Measurements from ENCODE around the gene NCMAP.

NCMAP gene

GRCh38 chr1:24596401-24596880, 40.6 kb downstream of the NCMAP start:
- H4K20me1 ChIP-seq (ENCODE audit: insufficient read depth, low read length) = no peaks in the 10 kb centered on the region
- no peaks in the 10 kb centered on the region for H3K9me2 ChIP-seq (replicated peaks; ENCODE audit: insufficient read depth, low read length)
- no peaks in the 10 kb centered on the region for H3K4me1 ChIP-seq (ENCODE audit: low read length)
- no peak for TF ChIP-seq EZH2phosphoT487 (IDR thresholded peaks at IDR 0.05; ENCODE audit: low read length)
- H3K27me3 ChIP-seq (replicated peaks; ENCODE audit: insufficient read depth, low read length) = no peaks in the 10 kb centered on the region
- H3K79me2 ChIP-seq (ENCODE audit: low read length) = no peaks in the 10 kb centered on the region
- no peak overlapping the region for H3K4me3 ChIP-seq (ENCODE audit: low read length)
- H3K9ac ChIP-seq (ENCODE audit: low read length) = no peak overlapping the region
- H3K36me3 ChIP-seq (replicated peaks; ENCODE audit: insufficient read depth, low read length) = no peaks in the 10 kb centered on the region
- H3K27ac ChIP-seq (ENCODE audit: low read length) = no peak overlapping the region
- H3K9me3 ChIP-seq (replicated peaks; ENCODE audit: insufficient read depth, low read length) = no peaks in the 10 kb centered on the region
- no peaks in the 10 kb centered on the region for H3F3A ChIP-seq (ENCODE audit: insufficient read depth, low read length)
- no peak overlapping the region for H2AFZ ChIP-seq (ENCODE audit: low read length)
- H3K4me2 ChIP-seq (ENCODE audit: low read depth, low read length) = no peak overlapping the region
- no peak for DNase-seq

GRCh38 chr1:24599265-24599664, 43.4 kb downstream of the NCMAP start:
- Histone ChIP-seq H3K9ac (ENCODE audit: low read length) (no peak overlapping the region), H3K4me2 (ENCODE audit: low read depth, low read length) (no peak overlapping the region), H3K4me3 (ENCODE audit: low read length) (no peak overlapping the region), H3K79me2 (ENCODE audit: low read length) (no peaks in the 10 kb centered on the region), H2AFZ (ENCODE audit: low read length) (no peak overlapping the region), H3K36me3 (replicated peaks; ENCODE audit: insufficient read depth, low read length) (no peaks in the 10 kb centered on the region), H3K9me2 (replicated peaks; ENCODE audit: insufficient read depth, low read length) (no peaks in the 10 kb centered on the region), H3K27ac (ENCODE audit: low read length) (no peak overlapping the region), H3K4me1 (ENCODE audit: low read length) (no peaks in the 10 kb centered on the region), H3K9me3 (replicated peaks; ENCODE audit: insufficient read depth, low read length) (no peaks in the 10 kb centered on the region), H4K20me1 (ENCODE audit: insufficient read depth, low read length) (no peaks in the 10 kb centered on the region), H3F3A (ENCODE audit: insufficient read depth, low read length) (no peaks in the 10 kb centered on the region), H3K27me3 (replicated peaks; ENCODE audit: insufficient read depth, low read length) (no peaks in the 10 kb centered on the region)
- no peak for DNase-seq
- no peak for TF ChIP-seq EZH2phosphoT487 (IDR thresholded peaks at IDR 0.05; ENCODE audit: low read length)
- TF ChIP-seq CTCF (IDR thresholded peaks at IDR 0.05; ENCODE audit: low read length) = no peak
- no peak for TF ChIP-seq EZH2 (optimal IDR thresholded peaks at IDR 0.05; ENCODE audit: low read depth, low read length)

GRCh38 chr1:24600551-24600950, 44.7 kb downstream of the NCMAP start:
- Histone ChIP-seq H3K9ac (ENCODE audit: low read length) (no peak overlapping the region), H3K36me3 (replicated peaks; ENCODE audit: insufficient read depth, low read length) (no peaks in the 10 kb centered on the region), H3F3A (ENCODE audit: insufficient read depth, low read length) (no peaks in the 10 kb centered on the region), H3K4me3 (ENCODE audit: low read length) (no peak overlapping the region), H2AFZ (ENCODE audit: low read length) (no peak overlapping the region), H4K20me1 (ENCODE audit: insufficient read depth, low read length) (no peaks in the 10 kb centered on the region), H3K4me2 (ENCODE audit: low read depth, low read length) (no peak overlapping the region), H3K4me1 (ENCODE audit: low read length) (no peaks in the 10 kb centered on the region), H3K9me3 (replicated peaks; ENCODE audit: insufficient read depth, low read length) (no peaks in the 10 kb centered on the region), H3K79me2 (ENCODE audit: low read length) (no peaks in the 10 kb centered on the region), H3K27ac (ENCODE audit: low read length) (no peak overlapping the region), H3K27me3 (replicated peaks; ENCODE audit: insufficient read depth, low read length) (no peaks in the 10 kb centered on the region), H3K9me2 (replicated peaks; ENCODE audit: insufficient read depth, low read length) (no peaks in the 10 kb centered on the region)
- TF ChIP-seq CTCF (IDR thresholded peaks at IDR 0.05; ENCODE audit: low read length) = no peak
- no peak for TF ChIP-seq EZH2 (optimal IDR thresholded peaks at IDR 0.05; ENCODE audit: low read depth, low read length)
- TF ChIP-seq EZH2phosphoT487 (IDR thresholded peaks at IDR 0.05; ENCODE audit: low read length) = no peak
- no peak for DNase-seq

GRCh38 chr1:24605534-24606295, 49.8 kb downstream of the NCMAP start:
- Histone ChIP-seq H3K4me2 (ENCODE audit: low read depth, low read length) (no peak overlapping the region), H3K27me3 (replicated peaks; ENCODE audit: insufficient read depth, low read length) (no peaks in the 10 kb centered on the region), H3K4me3 (ENCODE audit: low read length) (no peak overlapping the region), H3K9me3 (replicated peaks; ENCODE audit: insufficient read depth, low read length) (no peaks in the 10 kb centered on the region), H3K4me1 (ENCODE audit: low read length) (no peaks in the 10 kb centered on the region), H3F3A (ENCODE audit: insufficient read depth, low read length) (no peaks in the 10 kb centered on the region), H4K20me1 (ENCODE audit: insufficient read depth, low read length) (no peaks in the 10 kb centered on the region), H3K9ac (ENCODE audit: low read length) (no peak overlapping the region), H3K36me3 (replicated peaks; ENCODE audit: insufficient read depth, low read length) (no peaks in the 10 kb centered on the region), H2AFZ (ENCODE audit: low read length) (no peak overlapping the region), H3K9me2 (replicated peaks; ENCODE audit: insufficient read depth, low read length) (no peaks in the 10 kb centered on the region), H3K79me2 (ENCODE audit: low read length) (no peaks in the 10 kb centered on the region), H3K27ac (ENCODE audit: low read length) (no peak overlapping the region)
- DNase-seq = no peak
- TF ChIP-seq CTCF (IDR thresholded peaks at IDR 0.05; ENCODE audit: low read length) (no peak), EZH2phosphoT487 (IDR thresholded peaks at IDR 0.05; ENCODE audit: low read length) (no peak), EZH2 (optimal IDR thresholded peaks at IDR 0.05; ENCODE audit: low read depth, low read length) (no peak)

Measured in MM.1S (cell line).